Activated naive CD8-positive, alpha-beta T cell (primary cell): ENCODE results near the gene GFER.
"Not testable (repeated sequence)": the region's sequence is repeated elsewhere in the genome, so short reads cannot be mapped to it uniquely, and the experiment has no call there.

ENCODE experiments used
- H3K27ac Mint-ChIP-seq: one replicate; pipeline ENCODE4 v1.8.0; 2021; ENCODE audit warnings: mixed read lengths
- H3K27me3 Mint-ChIP-seq: one replicate; pipeline ENCODE4 v1.8.0; 2021; ENCODE audit warnings: mixed read lengths
- H3K36me3 Mint-ChIP-seq: one replicate; pipeline ENCODE4 v1.8.0; 2021; ENCODE audit warnings: mixed read lengths
- H3K4me1 Mint-ChIP-seq: one replicate; pipeline ENCODE4 v1.8.0; 2021; ENCODE audit warnings: low read depth, mixed read lengths
- H3K4me3 Mint-ChIP-seq: one replicate; pipeline ENCODE4 v1.8.0; 2021; ENCODE audit warnings: mild to moderate bottlenecking, mixed read lengths
- H3K9me3 Mint-ChIP-seq: one replicate; pipeline ENCODE4 v1.8.0; 2021; ENCODE audit warnings: low read depth, mixed read lengths

The GFER gene

DNA sequence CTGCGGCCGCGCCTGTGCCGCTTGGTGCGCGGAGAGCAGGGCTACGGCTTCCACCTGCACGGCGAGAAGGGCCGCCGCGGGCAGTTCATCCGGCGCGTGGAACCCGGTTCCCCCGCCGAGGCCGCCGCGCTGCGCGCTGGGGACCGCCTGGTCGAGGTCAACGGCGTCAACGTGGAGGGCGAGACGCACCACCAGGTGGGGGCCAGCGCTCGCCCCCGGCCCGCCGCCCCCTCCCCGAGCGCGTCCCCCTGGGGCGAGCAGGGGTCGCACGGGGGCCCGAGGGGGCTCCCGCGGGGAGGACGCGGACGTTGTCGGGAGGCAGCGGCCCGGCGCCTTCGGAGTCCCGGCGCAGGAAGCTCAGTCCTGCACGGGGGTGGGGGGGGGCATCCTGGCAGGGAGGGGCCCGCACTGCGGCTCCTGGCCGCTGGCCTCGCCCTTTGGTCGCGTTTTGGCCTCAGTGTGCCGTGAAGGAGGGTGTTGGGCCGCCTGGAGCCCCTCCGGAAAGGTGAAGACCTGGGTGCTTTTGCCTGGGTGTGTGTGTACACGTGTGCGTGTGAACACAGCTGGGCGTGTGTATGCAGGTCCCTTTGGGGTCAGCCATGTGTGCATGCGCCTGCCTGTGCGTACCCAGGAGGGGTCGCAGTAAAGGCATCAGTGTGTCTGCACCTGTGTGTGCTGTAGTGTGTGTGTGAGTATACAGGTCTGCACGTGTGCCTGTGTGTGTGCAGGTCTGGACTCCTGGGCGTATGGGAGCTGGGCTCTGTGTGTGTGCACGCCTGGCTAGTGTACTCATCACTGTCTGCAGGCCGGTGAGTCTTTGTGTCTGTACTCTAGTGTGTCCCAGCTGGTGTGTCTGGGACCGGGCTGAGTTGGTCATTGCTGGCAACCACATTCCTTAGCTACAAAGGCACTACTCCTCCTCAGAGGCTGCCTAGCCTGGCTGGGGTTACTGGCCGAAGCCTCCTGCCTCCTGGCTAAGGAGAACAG, 43.3 kb downstream of the GFER start:
- Mint-ChIP-seq H3K27me3 (peaks cover 2% of the 10 kb centered on the region), H3K9me3 (no peaks in the 10 kb centered on the region), H3K36me3 (no peaks in the 10 kb centered on the region), H3K4me1 (peaks cover 19% of the 10 kb centered on the region), H3K27ac (no peak overlapping the region), H3K4me3 (peak overlapping the region; percentile 78)

GRCh38 chr16:2028146-2028545, 44.2 kb downstream of the GFER start:
- Mint-ChIP-seq H3K9me3 (no peaks in the 10 kb centered on the region), H3K4me3 (peak overlapping the region; percentile 78), H3K4me1 (peaks cover 12% of the 10 kb centered on the region), H3K27ac (no peak overlapping the region), H3K36me3 (no peaks in the 10 kb centered on the region), H3K27me3 (no peaks in the 10 kb centered on the region)

GRCh38 chr16:2028620-2029220, 44.7 kb downstream of the GFER start:
- no peaks in the 10 kb centered on the region for H3K9me3 Mint-ChIP-seq
- no peaks in the 10 kb centered on the region for H3K36me3 Mint-ChIP-seq
- no peak overlapping the region for H3K27ac Mint-ChIP-seq
- H3K27me3 Mint-ChIP-seq = no peaks in the 10 kb centered on the region
- no peak overlapping the region for H3K4me3 Mint-ChIP-seq
- peaks cover 12% of the 10 kb centered on the region for H3K4me1 Mint-ChIP-seq

DNA sequence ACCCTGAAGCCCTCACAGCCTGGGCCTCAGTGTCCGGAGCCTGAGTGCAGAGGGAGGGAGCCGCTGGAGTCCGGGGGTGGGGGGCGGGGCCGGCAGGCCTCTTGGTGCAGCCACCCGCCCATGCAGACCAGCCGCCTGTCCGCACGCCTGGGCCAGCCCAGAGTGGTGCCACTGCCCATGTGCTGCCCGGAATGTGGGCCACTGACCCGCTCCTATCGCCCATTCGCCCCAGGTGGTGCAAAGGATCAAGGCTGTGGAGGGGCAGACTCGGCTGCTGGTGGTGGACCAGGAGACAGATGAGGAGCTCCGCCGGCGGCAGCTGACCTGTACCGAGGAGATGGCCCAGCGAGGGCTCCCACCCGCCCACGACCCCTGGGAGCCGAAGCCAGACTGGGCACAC, 45.4 kb downstream of the GFER start:
- H3K4me3 Mint-ChIP-seq = no peak overlapping the region
- no peak overlapping the region for H3K27ac Mint-ChIP-seq
- no peaks in the 10 kb centered on the region for H3K9me3 Mint-ChIP-seq
- H3K36me3 Mint-ChIP-seq = no peaks in the 10 kb centered on the region
- H3K27me3 Mint-ChIP-seq = no peaks in the 10 kb centered on the region
- peaks cover 7% of the 10 kb centered on the region for H3K4me1 Mint-ChIP-seq

DNA sequence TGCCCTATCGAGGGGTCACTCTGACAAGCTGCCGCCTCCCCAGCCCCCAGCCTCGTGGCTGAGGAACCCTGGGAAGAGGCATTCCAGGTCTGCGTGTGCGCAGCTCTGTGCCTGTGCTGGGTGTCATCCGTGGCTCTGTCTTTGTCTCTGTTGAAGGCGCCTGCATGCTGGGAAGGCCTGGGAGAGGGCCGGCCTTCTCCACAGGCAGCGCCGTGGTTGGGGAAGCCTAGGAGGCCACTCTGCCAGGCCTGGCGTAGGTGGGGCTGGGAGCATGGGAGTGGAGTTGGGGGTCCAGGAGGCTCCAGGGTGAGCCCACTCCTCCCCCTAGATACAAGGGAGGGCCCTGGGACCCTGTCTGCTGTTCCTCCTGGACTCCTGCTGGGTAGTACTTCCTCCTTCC, 46.0 kb downstream of the GFER start:
- peaks cover 7% of the 10 kb centered on the region for H3K4me1 Mint-ChIP-seq
- no peaks in the 10 kb centered on the region for H3K9me3 Mint-ChIP-seq
- no peaks in the 10 kb centered on the region for H3K27me3 Mint-ChIP-seq
- no peaks in the 10 kb centered on the region for H3K36me3 Mint-ChIP-seq
- H3K4me3 Mint-ChIP-seq = no peak overlapping the region
- no peak overlapping the region for H3K27ac Mint-ChIP-seq

GRCh38 chr16:2031081-2031577, 47.1 kb downstream of the GFER start:
- Mint-ChIP-seq H3K27me3 (no peaks in the 10 kb centered on the region), H3K36me3 (no peaks in the 10 kb centered on the region), H3K9me3 (no peaks in the 10 kb centered on the region), H3K4me3 (no peak overlapping the region), H3K4me1 (peaks cover 4% of the 10 kb centered on the region), H3K27ac (no peak overlapping the region)

DNA sequence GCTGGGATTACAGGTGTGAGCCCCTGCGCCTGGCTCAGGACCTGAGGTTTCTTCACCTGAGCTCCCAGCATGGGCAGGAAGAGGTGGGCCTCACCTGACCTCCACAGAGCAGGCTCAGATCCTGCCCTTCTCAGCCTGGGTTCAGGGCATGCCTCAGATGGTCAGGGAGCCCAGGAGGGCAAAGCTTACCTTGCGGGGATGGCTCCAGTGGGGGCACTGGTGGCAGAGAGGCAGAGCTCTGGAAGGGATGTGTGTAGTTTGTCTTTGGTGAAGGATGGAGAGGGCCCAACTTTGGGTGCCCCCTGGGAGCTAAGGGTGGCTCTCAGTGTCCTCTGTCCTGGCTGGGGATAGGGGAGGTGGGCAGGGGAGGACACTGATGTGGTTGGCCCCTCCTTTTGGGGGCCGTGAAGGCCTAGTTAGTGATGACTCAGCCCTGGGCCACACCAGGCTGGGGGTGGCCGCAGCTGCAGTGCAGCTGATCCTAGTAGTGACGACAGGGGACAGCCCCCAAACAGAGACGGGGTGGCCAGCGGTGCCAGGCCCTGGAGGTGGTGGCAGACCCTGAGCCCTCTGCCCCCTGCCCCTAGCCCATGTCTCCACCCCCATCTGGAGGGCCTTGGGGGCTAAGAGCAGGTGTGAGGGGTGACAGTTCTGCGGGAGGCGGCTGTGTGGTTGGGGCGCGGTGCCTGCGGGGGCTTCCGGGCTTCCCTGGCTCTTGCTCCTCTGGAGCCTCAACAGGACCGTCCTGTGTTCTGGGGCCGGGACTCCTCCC, 48.5 kb downstream of the GFER start:
- H3K4me1 Mint-ChIP-seq = peaks cover 3% of the 10 kb centered on the region

DNA sequence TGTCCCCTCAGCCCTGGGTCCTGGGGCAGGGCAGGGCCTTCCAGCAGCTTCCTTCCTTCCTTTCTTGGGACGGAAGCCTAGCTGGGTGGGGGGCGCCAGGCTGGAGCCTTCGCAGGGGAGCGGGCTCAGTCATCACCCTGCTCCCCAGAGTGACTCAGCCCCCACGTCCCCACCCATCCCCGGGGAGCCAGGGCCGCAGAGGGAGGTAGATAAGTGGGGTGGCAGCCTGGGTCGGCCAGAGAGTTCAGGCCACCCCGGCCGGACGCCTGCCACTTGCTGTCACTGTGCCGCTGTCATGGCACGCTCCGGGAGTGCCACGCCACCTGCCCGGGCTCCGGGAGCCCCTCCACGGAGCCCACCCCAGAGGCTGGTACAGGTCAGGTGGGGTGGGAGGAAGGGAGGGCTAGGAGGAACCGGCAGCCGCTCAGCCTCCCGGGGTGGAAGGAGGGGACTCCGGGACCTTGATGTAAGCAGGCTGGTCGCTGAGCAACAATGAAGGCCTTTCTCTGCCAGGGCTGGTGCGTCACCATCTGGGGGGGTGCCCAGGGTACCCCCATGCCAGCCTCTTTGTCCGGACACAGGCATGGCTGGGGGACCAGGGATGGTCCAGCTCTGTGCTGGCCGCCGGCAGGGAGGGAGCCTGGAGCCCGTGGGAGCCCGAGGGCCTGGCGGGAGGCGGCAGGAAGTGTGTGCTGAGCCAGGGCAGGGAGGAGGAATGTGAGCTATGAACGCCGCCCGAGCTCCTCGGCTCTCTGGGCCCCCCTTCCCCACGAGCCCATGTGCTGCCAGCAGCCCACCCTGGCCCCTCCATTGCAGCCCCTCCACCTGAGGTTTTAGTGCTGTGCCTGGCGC, 49.3 kb downstream of the GFER start:
- Mint-ChIP-seq H3K27me3 (no peaks in the 10 kb centered on the region), H3K27ac (no peak overlapping the region), H3K36me3 (no peaks in the 10 kb centered on the region), H3K4me1 (no peaks in the 10 kb centered on the region), H3K4me3 (no peak overlapping the region), H3K9me3 (no peaks in the 10 kb centered on the region)

More for the DNA sequence above, 48.5 kb downstream of the GFER start:
- H3K9me3 Mint-ChIP-seq = no peaks in the 10 kb centered on the region
- no peaks in the 10 kb centered on the region for H3K36me3 Mint-ChIP-seq
- H3K4me3 Mint-ChIP-seq = no peak overlapping the region
- no peak overlapping the region for H3K27ac Mint-ChIP-seq
- H3K27me3 Mint-ChIP-seq = no peaks in the 10 kb centered on the region

DNA sequence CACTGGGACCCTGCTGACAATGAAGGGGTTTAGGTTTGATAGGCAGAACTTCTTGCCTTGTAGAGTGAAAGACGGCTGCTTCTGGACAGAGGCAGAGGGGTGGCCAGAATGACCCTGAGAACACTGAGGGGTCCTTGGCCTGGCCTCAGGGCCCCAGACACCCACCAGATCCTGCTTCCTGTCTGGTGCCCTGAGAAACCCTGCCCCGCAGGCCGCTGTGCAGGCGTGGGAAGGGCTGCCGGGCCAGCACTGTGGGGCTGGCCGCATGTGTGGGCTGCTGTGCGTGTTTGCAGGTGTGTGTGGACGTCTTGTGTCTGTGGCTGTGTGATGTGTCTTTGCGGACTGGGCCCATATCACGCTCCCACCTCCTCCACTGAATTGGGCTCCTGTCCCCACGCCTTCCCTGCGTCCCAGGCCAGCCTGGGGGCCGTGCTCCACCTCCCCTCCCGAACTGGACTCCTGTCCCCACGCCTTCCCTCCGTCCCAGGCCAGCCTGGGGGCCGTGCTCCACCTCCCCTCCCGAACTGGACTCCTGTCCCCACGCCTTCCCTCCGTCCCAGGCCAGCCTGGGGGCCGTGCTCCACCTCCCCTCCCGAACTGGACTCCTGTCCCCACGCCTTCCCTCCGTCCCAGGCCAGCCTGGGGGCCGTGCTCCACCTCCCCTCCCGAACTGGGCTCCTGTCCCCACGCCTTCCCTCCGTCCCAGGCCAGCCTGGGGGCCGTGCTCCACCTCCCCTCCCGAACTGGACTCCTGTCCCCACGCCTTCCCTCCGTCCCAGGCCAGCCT, 50.1 kb downstream of the GFER start:
- not testable (repeated sequence) for H3K4me1 Mint-ChIP-seq, H3K4me3 Mint-ChIP-seq, H3K27me3 Mint-ChIP-seq, H3K9me3 Mint-ChIP-seq, H3K36me3 Mint-ChIP-seq, H3K27ac Mint-ChIP-seq

DNA sequence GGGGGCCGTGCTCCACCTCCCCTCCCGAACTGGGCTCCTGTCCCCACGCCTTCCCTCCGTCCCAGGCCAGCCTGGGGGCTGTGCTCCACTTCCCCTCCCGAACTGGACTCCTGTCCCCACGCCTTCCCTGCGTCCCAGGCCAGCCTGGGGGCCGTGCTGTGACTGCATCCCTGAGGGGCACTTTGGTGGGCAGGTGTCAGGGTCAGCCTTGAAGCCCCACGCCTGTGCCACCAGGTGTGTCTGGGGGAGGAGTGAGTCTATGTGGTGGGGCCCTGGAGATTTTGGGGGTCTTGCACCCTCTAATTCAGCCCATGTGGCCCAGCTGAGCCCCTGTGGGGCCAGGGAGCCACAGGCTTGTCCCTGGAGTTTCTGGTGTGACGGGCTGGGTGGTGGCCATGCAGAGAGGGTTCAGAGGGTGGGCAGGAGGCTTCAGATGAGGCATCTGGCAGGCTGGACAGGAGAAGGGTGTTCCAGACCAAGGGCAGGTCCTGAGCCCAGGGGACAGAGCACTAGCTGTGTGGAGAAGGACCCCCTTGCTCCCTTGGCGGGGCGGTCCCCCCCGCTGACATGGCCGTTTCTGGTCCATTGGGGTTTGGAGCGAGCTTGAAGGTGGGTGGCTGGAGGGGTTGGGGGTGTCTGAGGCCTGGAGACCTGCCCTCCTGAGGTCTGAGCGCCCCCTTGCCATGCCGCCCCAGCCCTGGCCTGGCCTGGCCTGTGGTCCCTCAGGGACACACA, 50.9 kb downstream of the GFER start:
- H3K4me3 Mint-ChIP-seq = no peak overlapping the region

DNA sequence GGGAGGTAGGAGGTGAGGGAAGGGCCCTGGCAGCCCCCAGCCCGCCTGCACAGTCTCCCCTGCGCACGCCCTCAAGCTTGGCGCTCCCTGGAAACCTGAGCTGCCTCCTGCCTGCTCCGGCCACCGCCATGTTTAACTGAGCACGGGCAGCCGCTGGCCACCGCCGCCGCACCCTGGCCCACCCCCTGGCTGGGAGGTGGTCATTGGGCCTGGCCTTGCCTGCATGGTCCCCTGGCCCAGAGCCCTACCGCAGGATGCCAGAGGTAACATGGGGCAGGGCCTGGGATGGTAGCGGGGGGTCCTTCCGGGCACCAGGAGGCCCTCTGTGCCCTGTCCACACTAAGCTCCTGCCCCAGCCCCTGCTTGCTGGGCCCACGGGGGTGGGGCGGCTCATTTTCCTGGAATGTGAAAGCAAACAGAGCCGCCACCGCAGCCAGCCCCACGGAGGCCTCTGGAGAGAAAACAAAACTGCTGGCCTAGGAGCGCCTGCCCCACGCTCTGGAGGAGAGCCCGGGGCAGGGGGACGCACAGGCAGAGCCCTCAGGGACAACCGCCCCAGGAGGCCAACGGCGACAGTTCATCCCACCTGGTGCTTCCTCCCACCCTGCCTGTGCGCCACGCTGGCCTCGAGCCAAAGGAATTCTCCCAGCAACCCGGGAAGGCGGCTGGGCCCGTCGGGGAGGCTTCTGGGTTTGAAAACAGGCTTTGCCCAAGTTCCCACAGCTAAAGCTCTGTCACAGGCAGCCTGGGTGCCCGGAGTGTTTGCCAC, 51.6 kb downstream of the GFER start:
- H3K27ac Mint-ChIP-seq = no peak overlapping the region
- no peaks in the 10 kb centered on the region for H3K4me1 Mint-ChIP-seq
- no peaks in the 10 kb centered on the region for H3K9me3 Mint-ChIP-seq
- no peaks in the 10 kb centered on the region for H3K27me3 Mint-ChIP-seq
- H3K36me3 Mint-ChIP-seq = no peaks in the 10 kb centered on the region
- H3K4me3 Mint-ChIP-seq = no peak overlapping the region

More for the DNA sequence above, 50.9 kb downstream of the GFER start:
- Mint-ChIP-seq H3K27ac (no peak overlapping the region), H3K36me3 (no peaks in the 10 kb centered on the region), H3K27me3 (no peaks in the 10 kb centered on the region), H3K9me3 (no peaks in the 10 kb centered on the region), H3K4me1 (no peaks in the 10 kb centered on the region)

- H3K36me3 Mint-ChIP-seq = no peaks in the 10 kb centered on the region
- no peaks in the 10 kb centered on the region for H3K27me3 Mint-ChIP-seq
- H3K27ac Mint-ChIP-seq = no peak overlapping the region
- H3K4me1 Mint-ChIP-seq = no peaks in the 10 kb centered on the region
- H3K4me3 Mint-ChIP-seq = no peak overlapping the region
- H3K9me3 Mint-ChIP-seq = no peaks in the 10 kb centered on the region
These were observed 52.4 kb downstream of the GFER start for GRCh38 chr16:2036200-2036966.
